GM23338 (cell line): Measurements from ENCODE around the gene RER1. TPM values are rescaled to one million over a fixed set of nuclear protein-coding genes. Genes with fewer than 3 reads are reported as not detected.

Experiments
- ATAC-seq: fragments of 200-7000 bp; cut with Tn5 transposase; 3 replicates; pipeline ENCODE4 v1.9.1; 2020
- DNase-seq: peaks from one replicate; pipeline ENCODE4 v3.0.0-alpha.2; 2015; ENCODE audit warnings: low spot score
- H2AFZ ChIP-seq: fragments of 200-600 bp; sonication (generic); 2 replicates; pipeline ENCODE4 v1.8.0; 2016; ENCODE audit warnings: antibody characterized with exemption, mild to moderate bottlenecking, moderate library complexity
- H3F3A ChIP-seq: fragments of 200-600 bp; sonication (generic); replicated peaks from 2 replicates; pipeline ENCODE4 v1.8.0; 2017; ENCODE audit warnings: antibody characterized with exemption, mixed run types, low read depth
- H3K27ac ChIP-seq: fragments of 200-600 bp; sonication (generic); 2 replicates; pipeline ENCODE4 v1.6.1; 2016; ENCODE audit warnings: low read depth
- H3K27me3 ChIP-seq: fragments of 200-600 bp; sonication (generic); 2 replicates; pipeline ENCODE4 v1.8.0; 2016; ENCODE audit warnings: mild to moderate bottlenecking, mixed run types, moderate library complexity; ENCODE audit not compliant: insufficient read depth
- H3K36me3 ChIP-seq: fragments of 200-600 bp; sonication (generic); 2 replicates; pipeline ENCODE4 v1.8.0; 2016; ENCODE audit warnings: mild to moderate bottlenecking; ENCODE audit not compliant: insufficient read depth
- H3K4me1 ChIP-seq: fragments of 200-600 bp; sonication (generic); 2 replicates; pipeline ENCODE4 v1.8.0; 2016; ENCODE audit warnings: mild to moderate bottlenecking, moderate library complexity; ENCODE audit not compliant: insufficient read depth
- H3K4me2 ChIP-seq: fragments of 200-600 bp; sonication (generic); 2 replicates; pipeline ENCODE4 v1.7.1; 2017; ENCODE audit warnings: mixed run types
- H3K4me3 ChIP-seq: fragments of 200-600 bp; sonication (generic); 2 replicates; pipeline ENCODE4 v1.6.1; 2016; ENCODE audit warnings: mixed run types
- H3K79me2 ChIP-seq: fragments of 200-600 bp; sonication (generic); replicated peaks from 2 replicates; pipeline ENCODE4 v1.8.0; 2017; ENCODE audit warnings: mild to moderate bottlenecking; ENCODE audit not compliant: insufficient read depth
- H3K9me2 ChIP-seq: fragments of 200-600 bp; sonication (generic); 2 replicates; pipeline ENCODE4 v1.8.0; 2017; ENCODE audit not compliant: insufficient read depth
- H4K20me1 ChIP-seq: fragments of 200-600 bp; sonication (generic); replicated peaks from 2 replicates; pipeline ENCODE4 v1.8.0; 2017; ENCODE audit warnings: mild to moderate bottlenecking; ENCODE audit not compliant: insufficient read depth
- H3K27ac Mint-ChIP-seq: 2 replicates; pipeline ENCODE4 v1.8.0; 2020; ENCODE audit warnings: inconsistent platforms, mild to moderate bottlenecking, moderate library complexity, mixed read lengths
- H3K27me3 Mint-ChIP-seq: 3 replicates; pipeline ENCODE4 v1.8.0; 2022; ENCODE audit warnings: low read depth, mild to moderate bottlenecking, moderate library complexity, mixed read lengths, inconsistent platforms; ENCODE audit not compliant: insufficient read depth, poor library complexity
- H3K36me3 Mint-ChIP-seq: 3 replicates; pipeline ENCODE4 v1.8.0; 2021; ENCODE audit warnings: low read depth, mild to moderate bottlenecking, inconsistent platforms, moderate library complexity, mixed read lengths
- H3K4me1 Mint-ChIP-seq: 3 replicates; pipeline ENCODE4 v1.8.0; 2020; ENCODE audit warnings: mild to moderate bottlenecking, inconsistent platforms, mixed read lengths
- H3K4me3 Mint-ChIP-seq: 3 replicates; pipeline ENCODE4 v1.8.0; 2021; ENCODE audit warnings: moderate library complexity, mild to moderate bottlenecking, inconsistent platforms, mixed read lengths
- H3K9me3 Mint-ChIP-seq: 3 replicates; pipeline ENCODE4 v1.8.0; 2020; ENCODE audit warnings: moderate library complexity, mild to moderate bottlenecking, inconsistent platforms, mixed read lengths
- CREB1 ChIP-seq: fragments of 250-450 bp; sonication (Bioruptor Pico); IDR thresholded peaks from 2 replicates; pipeline ENCODE4 v1.5.0; 2020; ENCODE audit warnings: low read depth, mild to moderate bottlenecking, moderate library complexity
- JUNB ChIP-seq: IDR thresholded peaks from one replicate; pipeline ENCODE4 v1.6.1; 2016; ENCODE audit warnings: antibody characterized with exemption; ENCODE audit not compliant: unreplicated experiment
- STAT1 ChIP-seq: IDR thresholded peaks from one replicate; pipeline ENCODE4 v1.6.1; 2016; ENCODE audit warnings: antibody characterized with exemption; ENCODE audit not compliant: unreplicated experiment
- ZNF331 ChIP-seq: fragments of 250-450 bp; sonication (Bioruptor Pico); IDR thresholded peaks from 2 replicates; pipeline ENCODE4 v1.5.0; 2020; ENCODE audit warnings: low read depth, mild to moderate bottlenecking, moderate library complexity
- polyA plus RNA-seq: library from polyadenylated mRNA; unstranded; fragments of >200 nt; fragmentation: Nextera tagmentation; extraction: Ambion mirVana; gene quantifications from 2 replicates; pipeline ENCODE4 v1.2.1, GENCODE V29; 2016
- total RNA-seq: library from RNA; depleted of rRNA; stranded (reverse); fragments of >200 nt; shearing (Covaris generic); gene quantifications from 2 replicates; pipeline ENCODE4 v1.2.3, GENCODE V29; 2014
- TF ChIP-seq, protein P1 (sequence below): IDR thresholded peaks from one replicate; pipeline ENCODE4 v1.6.1; 2018; ENCODE audit warnings: antibody characterized with exemption; ENCODE audit not compliant: unreplicated experiment

The RER1 gene
- total and polyA plus RNA-seq, 2 experiments from 2014 or later: 58.4 to 99.5 TPM

DNA sequence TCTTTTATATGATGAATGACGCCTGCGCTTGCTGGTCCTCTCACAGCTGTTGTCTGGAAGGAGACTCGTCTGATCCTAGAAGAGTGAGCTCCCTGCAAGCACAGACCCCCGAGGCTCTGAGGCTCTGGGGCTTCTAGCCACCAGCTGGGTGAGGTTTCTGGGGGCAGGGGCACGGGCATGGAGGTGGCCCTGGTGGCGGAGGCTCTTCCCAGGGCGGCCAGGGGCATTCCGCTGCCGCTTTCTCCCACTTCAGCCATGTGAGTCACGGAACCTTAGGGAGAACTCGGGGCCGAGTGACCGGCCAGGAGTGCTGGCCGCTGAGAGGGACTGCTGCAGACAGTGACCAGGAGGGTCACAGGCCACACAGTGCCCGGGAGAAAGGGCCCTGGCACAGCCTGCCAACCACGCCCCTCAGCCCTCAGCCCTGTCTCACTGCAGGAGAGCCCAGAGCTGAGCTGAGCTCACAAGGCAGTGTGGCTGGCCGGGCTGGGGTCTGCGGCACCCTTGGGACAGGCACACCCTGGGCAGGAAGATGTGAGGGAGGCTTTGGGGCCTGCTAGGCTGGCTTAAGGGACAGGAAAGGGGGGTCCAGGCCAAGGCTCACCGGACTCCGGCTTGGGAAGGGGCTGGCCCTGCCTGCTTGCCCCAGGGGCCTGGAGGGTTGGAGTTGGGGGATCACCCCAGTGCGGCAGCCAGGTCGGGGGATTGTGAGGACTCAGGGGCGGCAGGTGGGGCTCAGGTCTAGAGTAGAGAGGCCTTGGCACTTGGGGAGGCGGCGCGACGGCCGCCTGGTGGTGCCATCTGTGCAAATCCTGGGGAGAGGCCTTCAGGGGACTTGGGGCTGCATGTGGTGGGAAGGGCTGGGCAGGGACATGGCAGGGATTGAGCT lies 36.0 kb upstream of the RER1 start:
- Histone ChIP-seq H3K4me3 (no peak overlapping the region), H4K20me1 (no peaks in the 10 kb centered on the region), H2AFZ (no peak overlapping the region), H3F3A (no peaks in the 10 kb centered on the region), H3K79me2 (no peaks in the 10 kb centered on the region), H3K36me3 (no peaks in the 10 kb centered on the region), H3K27me3 (no peaks in the 10 kb centered on the region), H3K9me2 (no peaks in the 10 kb centered on the region), H3K4me1 (no peaks in the 10 kb centered on the region), H3K4me2 (no peak overlapping the region), H3K27ac (no peak overlapping the region)
- Mint-ChIP-seq H3K4me1 (no peaks in the 10 kb centered on the region), H3K9me3 (no peaks in the 10 kb centered on the region), H3K27me3 (peaks cover 7% of the 10 kb centered on the region), H3K36me3 (no peaks in the 10 kb centered on the region; the same call in 2 of the 3 replicates), H3K4me3 (no peak overlapping the region), H3K27ac (no peak overlapping the region)
- DNase-seq: no peak
- ATAC-seq: no peak
- no peak for TF ChIP-seq CREB1

DNA sequence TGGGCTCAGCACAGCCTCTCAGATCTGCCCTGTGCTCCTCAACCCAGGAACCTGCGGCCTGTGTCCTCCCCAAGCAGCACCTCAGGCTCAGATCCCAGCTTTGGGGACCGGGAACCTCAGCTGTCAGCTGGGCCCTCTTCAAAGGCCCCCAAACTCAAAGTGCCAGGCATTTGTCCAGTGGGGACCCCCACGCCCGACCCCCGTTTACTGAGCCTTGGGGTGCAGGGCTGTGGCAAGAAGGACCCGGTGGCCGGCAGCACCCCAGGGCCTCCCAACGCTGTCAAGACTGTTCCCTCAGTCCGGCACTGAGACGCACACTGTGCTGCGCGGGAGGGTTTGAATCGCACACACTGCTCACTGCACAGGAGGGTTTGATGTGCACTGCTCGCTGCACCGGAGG lies 35.2 kb upstream of the RER1 start:
- H4K20me1 ChIP-seq: no peaks in the 10 kb centered on the region
- no peak overlapping the region for H3K4me3 Mint-ChIP-seq
- no peaks in the 10 kb centered on the region for H3K4me1 ChIP-seq
- TF ChIP-seq JUNB: no peak
- TF ChIP-seq STAT1: no peak
- no peak overlapping the region for H3K4me3 ChIP-seq
- no peak for DNase-seq
- H3K36me3 ChIP-seq: no peaks in the 10 kb centered on the region
- H3K27me3 Mint-ChIP-seq: peaks cover 7% of the 10 kb centered on the region
- no peaks in the 10 kb centered on the region for H3K4me1 Mint-ChIP-seq
- H3K27ac Mint-ChIP-seq: no peak overlapping the region
- no peaks in the 10 kb centered on the region for H3K9me2 ChIP-seq
- H3F3A ChIP-seq: no peaks in the 10 kb centered on the region
- H3K9me3 Mint-ChIP-seq: no peaks in the 10 kb centered on the region
- H2AFZ ChIP-seq: no peak overlapping the region
- H3K27me3 ChIP-seq: no peaks in the 10 kb centered on the region
- no peak overlapping the region for H3K27ac ChIP-seq
- H3K36me3 Mint-ChIP-seq: no peaks in the 10 kb centered on the region; the same call in 2 of the 3 replicates
- no peak for ATAC-seq
- H3K4me2 ChIP-seq: no peak overlapping the region
- no peaks in the 10 kb centered on the region for H3K79me2 ChIP-seq

DNA sequence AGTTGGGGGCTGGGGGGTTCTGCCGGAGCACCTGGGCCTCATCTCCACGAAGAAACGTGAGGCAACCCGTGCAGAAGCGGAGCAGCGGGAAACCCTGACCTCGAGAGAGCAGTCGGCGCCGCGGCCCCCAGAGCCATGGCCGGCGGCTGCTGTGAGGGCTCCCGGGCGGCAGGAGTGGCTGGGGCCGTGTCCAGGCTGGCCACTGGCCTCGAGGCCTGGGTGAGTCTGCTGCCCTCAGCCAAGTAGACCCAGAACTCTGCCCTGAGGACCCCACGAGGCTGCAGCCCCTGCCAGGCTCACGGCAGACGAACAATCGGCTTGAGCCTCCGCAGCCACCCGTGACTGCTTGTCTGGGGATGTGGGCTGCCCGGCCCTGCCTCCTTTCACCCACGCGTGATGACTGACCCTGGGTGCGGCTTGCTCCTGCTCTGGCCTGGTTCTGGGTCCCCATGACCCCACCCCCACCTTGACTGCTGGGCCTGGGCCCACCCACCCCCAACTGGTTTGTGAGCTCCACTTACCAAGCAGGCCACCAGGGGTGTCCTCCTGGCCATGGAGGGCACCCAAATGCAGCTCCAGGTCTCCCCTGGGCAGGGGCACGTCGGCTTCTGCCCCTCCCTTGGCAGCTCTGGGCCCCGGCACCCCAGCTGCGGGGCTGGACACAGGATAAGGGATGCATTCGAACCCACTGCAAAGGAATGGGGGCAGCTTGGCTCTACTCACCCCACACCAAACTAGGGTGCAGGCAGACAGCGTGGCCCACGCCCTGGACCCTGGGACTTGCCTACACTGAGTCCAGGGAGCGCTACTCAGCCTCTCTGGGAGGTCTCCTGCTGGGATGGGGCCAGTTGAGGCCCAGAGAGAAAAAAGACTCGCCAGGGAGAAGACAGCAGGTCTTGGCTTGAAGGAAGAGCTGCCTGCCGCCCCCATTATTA lies 34.5 kb upstream of the RER1 start:
- ATAC-seq (no peak), DNase-seq (no peak)
- Histone ChIP-seq H3K27ac (no peak overlapping the region), H3F3A (no peaks in the 10 kb centered on the region), H3K4me3 (no peak overlapping the region), H4K20me1 (no peaks in the 10 kb centered on the region), H3K4me2 (no peak overlapping the region), H2AFZ (no peak overlapping the region), H3K27me3 (no peaks in the 10 kb centered on the region), H3K79me2 (no peaks in the 10 kb centered on the region), H3K36me3 (no peaks in the 10 kb centered on the region), H3K4me1 (no peaks in the 10 kb centered on the region), H3K9me2 (no peaks in the 10 kb centered on the region)
- Mint-ChIP-seq H3K4me3 (no peak overlapping the region), H3K27me3 (peaks cover 7% of the 10 kb centered on the region), H3K9me3 (no peaks in the 10 kb centered on the region), H3K36me3 (no peaks in the 10 kb centered on the region; the same call in 2 of the 3 replicates), H3K4me1 (no peaks in the 10 kb centered on the region), H3K27ac (no peak overlapping the region)
- TF ChIP-seq, protein P1, sequence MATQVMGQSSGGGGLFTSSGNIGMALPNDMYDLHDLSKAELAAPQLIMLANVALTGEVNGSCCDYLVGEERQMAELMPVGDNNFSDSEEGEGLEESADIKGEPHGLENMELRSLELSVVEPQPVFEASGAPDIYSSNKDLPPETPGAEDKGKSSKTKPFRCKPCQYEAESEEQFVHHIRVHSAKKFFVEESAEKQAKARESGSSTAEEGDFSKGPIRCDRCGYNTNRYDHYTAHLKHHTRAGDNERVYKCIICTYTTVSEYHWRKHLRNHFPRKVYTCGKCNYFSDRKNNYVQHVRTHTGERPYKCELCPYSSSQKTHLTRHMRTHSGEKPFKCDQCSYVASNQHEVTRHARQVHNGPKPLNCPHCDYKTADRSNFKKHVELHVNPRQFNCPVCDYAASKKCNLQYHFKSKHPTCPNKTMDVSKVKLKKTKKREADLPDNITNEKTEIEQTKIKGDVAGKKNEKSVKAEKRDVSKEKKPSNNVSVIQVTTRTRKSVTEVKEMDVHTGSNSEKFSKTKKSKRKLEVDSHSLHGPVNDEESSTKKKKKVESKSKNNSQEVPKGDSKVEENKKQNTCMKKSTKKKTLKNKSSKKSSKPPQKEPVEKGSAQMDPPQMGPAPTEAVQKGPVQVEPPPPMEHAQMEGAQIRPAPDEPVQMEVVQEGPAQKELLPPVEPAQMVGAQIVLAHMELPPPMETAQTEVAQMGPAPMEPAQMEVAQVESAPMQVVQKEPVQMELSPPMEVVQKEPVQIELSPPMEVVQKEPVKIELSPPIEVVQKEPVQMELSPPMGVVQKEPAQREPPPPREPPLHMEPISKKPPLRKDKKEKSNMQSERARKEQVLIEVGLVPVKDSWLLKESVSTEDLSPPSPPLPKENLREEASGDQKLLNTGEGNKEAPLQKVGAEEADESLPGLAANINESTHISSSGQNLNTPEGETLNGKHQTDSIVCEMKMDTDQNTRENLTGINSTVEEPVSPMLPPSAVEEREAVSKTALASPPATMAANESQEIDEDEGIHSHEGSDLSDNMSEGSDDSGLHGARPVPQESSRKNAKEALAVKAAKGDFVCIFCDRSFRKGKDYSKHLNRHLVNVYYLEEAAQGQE: no peak
- TF ChIP-seq ZNF331 (CRISPR knock-in tag): no peak
